AG04450 (cell line): ENCODE results near the gene MED26. TPM values are rescaled to one million over a fixed set of nuclear protein-coding genes. Genes with fewer than 3 reads are reported as not detected.

Experiments
- CTCF ChIA-PET: fragments of 300-600, 350-600 bp; formaldehyde crosslinking; extraction: SDS; loops from one replicate; lab custom pipeline; 2022; ENCODE audit warnings: antibody characterized with exemption, inconsistent platforms; lab: Charles Lee
- POLR2A ChIA-PET: fragments of 350-600 bp; formaldehyde crosslinking; extraction: SDS; loops from one replicate; lab custom pipeline; 2021; ENCODE audit warnings: antibody characterized with exemption, inconsistent platforms; lab: Yijun Ruan, JAX
- DNase-seq: peaks from one replicate; pipeline ENCODE4 v3.0.0-alpha.2; 2011; ENCODE audit warnings: low read depth, low spot score
- H3K27ac ChIP-seq: one replicate; pipeline ENCODE4 v1.5.1; 2012; ENCODE audit warnings: low read depth, low read length, control low read depth
- H3K27me3 ChIP-seq: one replicate; pipeline ENCODE4 v1.6.0; 2012; ENCODE audit warnings: low read length; ENCODE audit not compliant: control insufficient read depth, insufficient read depth
- H3K4me3 ChIP-seq: 2 replicates; pipeline ENCODE4 v1.5.1; 2011; ENCODE audit warnings: mild to moderate bottlenecking, low read depth, low read length, control low read depth
- H3K9me3 ChIP-seq: 2 replicates; pipeline ENCODE4 v1.5.1; 2012; ENCODE audit warnings: low read length; ENCODE audit not compliant: control insufficient read depth, insufficient read depth
- polyA plus RNA-seq: library from polyadenylated mRNA; depleted of rRNA; stranded (reverse); fragments of >200 nt; gene quantifications from 2 replicates; pipeline ENCODE4 v1.2.3, GENCODE V29; 2011
- TF ChIP-seq, protein P1 (sequence below): IDR thresholded peaks from 2 replicates; pipeline ENCODE4 v1.5.1; 2011; ENCODE audit warnings: low read depth, low read length, control low read depth, inconsistent platforms

MED26 gene
- polyA plus RNA-seq, 1 experiment: 3.0 TPM

DNA sequence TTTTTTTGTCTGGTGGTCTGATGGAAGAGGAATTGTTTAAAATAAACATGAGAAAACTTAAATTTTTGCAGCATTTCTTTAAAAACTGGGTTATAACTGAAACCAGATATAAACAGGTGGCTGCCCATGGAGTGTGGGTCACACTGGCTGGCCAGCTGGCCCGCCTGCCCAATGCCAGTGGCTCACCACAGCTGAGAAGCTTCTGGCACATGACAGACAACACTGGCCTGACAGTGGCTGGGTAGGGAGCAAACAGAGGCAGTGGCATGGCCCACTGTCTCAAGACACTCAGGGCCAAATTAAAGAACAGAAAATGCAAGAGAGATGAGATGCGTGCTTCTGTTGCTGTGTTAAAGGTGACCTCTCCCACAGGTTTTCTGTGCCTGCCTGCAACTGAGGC, 52.7 kb downstream of the MED26 start:
- no peak overlapping the region for H3K27ac ChIP-seq
- no peak overlapping the region for H3K4me3 ChIP-seq
- TF ChIP-seq, protein P1, sequence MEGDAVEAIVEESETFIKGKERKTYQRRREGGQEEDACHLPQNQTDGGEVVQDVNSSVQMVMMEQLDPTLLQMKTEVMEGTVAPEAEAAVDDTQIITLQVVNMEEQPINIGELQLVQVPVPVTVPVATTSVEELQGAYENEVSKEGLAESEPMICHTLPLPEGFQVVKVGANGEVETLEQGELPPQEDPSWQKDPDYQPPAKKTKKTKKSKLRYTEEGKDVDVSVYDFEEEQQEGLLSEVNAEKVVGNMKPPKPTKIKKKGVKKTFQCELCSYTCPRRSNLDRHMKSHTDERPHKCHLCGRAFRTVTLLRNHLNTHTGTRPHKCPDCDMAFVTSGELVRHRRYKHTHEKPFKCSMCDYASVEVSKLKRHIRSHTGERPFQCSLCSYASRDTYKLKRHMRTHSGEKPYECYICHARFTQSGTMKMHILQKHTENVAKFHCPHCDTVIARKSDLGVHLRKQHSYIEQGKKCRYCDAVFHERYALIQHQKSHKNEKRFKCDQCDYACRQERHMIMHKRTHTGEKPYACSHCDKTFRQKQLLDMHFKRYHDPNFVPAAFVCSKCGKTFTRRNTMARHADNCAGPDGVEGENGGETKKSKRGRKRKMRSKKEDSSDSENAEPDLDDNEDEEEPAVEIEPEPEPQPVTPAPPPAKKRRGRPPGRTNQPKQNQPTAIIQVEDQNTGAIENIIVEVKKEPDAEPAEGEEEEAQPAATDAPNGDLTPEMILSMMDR: no peak
- ChIA-PET POLR2A (interaction anchor here (0.6 kb wide), 1 partner anchor 53 kb away, joined by 7 read pairs; no protein-coding TSS in a partner anchor), CTCF (no interaction called here)
- H3K27me3 ChIP-seq: no peaks in the 10 kb centered on the region
- no peaks in the 10 kb centered on the region; the same call in 1 of the 2 replicates for H3K9me3 ChIP-seq
- DNase-seq: no peak

DNA sequence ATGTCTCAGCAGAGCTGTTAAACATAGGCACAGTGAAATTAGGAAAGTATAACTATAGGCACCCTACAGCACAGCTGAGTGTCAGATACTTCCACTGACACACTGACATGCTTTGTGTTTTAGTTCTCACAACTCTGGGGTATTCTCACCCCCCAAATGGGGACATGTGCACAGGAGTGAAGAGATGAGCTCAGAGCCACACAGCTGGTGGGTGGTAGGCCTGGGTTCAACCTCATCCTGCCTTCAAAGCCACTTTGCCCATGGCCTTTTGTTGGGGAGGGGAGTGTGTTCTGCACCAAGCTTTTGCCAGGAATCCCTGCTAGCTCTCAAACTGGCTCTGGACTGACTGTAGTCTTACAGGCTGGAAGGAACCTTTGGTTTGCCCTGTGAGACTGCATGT, 54.1 kb downstream of the MED26 start:
- DNase-seq: no peak
- ChIA-PET POLR2A (interaction anchor here (3.4 kb wide), 1 partner anchor 54 kb away, joined by 9 read pairs; the partner anchor contains the start of gene MED26), CTCF (no interaction called here)
- Histone ChIP-seq H3K9me3 (no peaks in the 10 kb centered on the region; the same call in 1 of the 2 replicates), H3K27ac (no peak overlapping the region), H3K4me3 (no peak overlapping the region; the same call in 1 of the 2 replicates), H3K27me3 (no peaks in the 10 kb centered on the region)
- TF ChIP-seq, protein P1: no peak

DNA sequence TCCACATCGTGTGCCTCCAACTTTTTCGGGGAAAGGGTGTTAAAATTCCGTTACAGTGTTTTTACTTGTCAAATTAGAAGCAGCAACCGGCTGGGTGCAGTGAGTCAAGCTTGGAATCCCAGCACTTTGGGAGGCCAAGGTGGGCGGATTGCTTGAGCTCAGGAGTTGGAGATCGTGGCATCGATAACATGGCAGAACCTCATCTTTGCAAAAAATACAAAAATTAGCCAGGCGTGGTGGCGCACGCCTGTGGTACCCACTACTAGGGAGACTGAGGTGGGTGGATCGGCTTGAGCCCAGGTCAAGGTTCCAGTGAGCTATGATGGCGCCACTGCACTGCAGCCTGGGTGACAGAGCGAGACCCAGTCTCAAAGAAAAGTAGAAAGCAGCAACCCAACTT, 54.7 kb downstream of the MED26 start:
- no peak for DNase-seq
- peak overlapping the region; percentile 73 for H3K4me3 ChIP-seq
- no peaks in the 10 kb centered on the region for H3K27me3 ChIP-seq
- CTCF ChIA-PET: no interaction called here
- POLR2A ChIA-PET: interaction anchor here (1.5 to 3.4 kb wide), 2 partner anchors 11 to 54 kb away, joined by 4 to 9 read pairs; partner anchors contain the start of gene MED26
- no peaks in the 10 kb centered on the region; the same call in 1 of the 2 replicates for H3K9me3 ChIP-seq
- H3K27ac ChIP-seq: no peak overlapping the region
- TF ChIP-seq, protein P1: no peak

DNA sequence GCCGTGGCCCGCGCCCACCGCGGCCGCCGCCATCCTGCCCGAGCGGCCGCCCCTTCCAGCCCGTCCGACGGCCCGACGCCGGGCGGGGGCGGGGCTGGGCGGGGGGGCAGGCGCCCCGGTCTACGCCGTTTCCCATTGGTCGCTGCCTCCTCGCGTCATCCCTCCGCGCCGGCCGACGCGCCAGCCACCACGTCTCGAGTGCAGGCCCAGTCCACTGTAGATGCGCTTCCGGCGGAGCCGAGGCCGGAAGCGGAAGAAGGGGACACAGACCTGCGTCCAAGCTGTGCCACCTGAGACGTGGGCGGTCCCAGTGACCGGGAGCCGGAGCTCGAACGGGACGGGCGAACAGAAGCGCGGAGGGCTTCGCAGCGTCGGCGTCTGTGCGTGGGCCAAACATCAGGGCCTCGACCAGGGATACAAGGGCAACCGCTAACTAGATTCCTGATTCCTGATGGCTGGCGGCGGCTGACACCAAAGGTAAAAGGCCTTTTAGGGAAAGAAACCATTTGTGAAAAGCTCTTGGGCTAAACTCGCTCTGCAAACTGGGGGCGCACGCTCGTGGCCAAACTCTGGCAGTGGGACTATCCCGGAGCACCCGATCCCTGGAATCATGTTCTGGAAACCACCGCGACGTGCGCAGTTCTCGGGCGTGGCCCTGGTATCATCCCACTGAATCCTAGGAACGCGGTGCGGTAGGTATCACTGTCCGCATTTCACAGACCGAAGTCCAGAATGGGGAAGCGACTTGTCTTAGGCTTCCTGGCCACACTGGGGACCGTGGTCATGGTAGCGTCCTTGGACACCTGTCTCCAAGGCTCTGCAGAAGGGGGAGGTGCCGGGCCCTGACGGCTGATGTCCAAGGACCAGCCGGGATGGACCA, 55.4 kb downstream of the MED26 start, which contains the start of gene SLC35E1:
SLC35E1 (minus strand) TSS at position 84 of the 880 bp plus-strand sequence; CDS start at position 33, 51 bp downstream.
- Histone ChIP-seq H3K9me3 (no peaks in the 10 kb centered on the region; the same call in 1 of the 2 replicates), H3K27ac (peak within 1 kb of the TSS; percentile 77), H3K27me3 (no peaks in the 10 kb centered on the region), H3K4me3 (peak within 1 kb of the TSS; percentile 87)
- ChIA-PET POLR2A (interaction anchor here (0.7 to 3.4 kb wide), 3 partner anchors 12 to 57 kb away, joined by 3 to 9 read pairs (median 4); partner anchors contain the start of gene MED26), CTCF (no interaction called here)
- TF ChIP-seq, protein P1: no peak
- DNase-seq: peak; percentile 81
